Omental fat pad (tissue), 4 donors: ENCODE data around the gene IER5L. TPM values are rescaled to one million over a fixed set of nuclear protein-coding genes. Genes with fewer than 3 reads are reported as not detected.
"Not testable (repeated sequence)": the region's sequence is repeated elsewhere in the genome, so short reads cannot be mapped to it uniquely, and the experiment has no call there.

Experiments used
- ATAC-seq: fragments of 150-250 bp; one replicate; pipeline ENCODE4 v1.9.1; 2016; ENCODE audit warnings: mild to moderate bottlenecking, moderate library complexity; ENCODE audit not compliant: low FRiP score
- DNase-seq: peaks from one replicate; pipeline ENCODE4 v3.0.0-alpha.2; 2019; ENCODE audit warnings: low spot score
- total RNA-seq, 4 donors: library from RNA; depleted of rRNA; stranded (reverse); fragments of >200 nt; gene quantifications; one replicate each; pipeline ENCODE4 v1.1.0, GENCODE V29; 2016
- TF ChIP-seq, protein P1 (sequence below), 3 donors: fragments of 450-650 bp; IDR thresholded peaks; one replicate each; pipeline ENCODE4 v1.5.1; 2016 to 2017; ENCODE audit warnings: antibody characterized with exemption in 3 of 3, mild to moderate bottlenecking in 3 of 3, moderate library complexity in 2 of 3

The IER5L gene
- total RNA-seq, 4 donors from 2014 or later = 9.0 to 23.9 (median 20.2) TPM

- DNase-seq (no peak), ATAC-seq (no peak)
- TF ChIP-seq, protein P1, sequence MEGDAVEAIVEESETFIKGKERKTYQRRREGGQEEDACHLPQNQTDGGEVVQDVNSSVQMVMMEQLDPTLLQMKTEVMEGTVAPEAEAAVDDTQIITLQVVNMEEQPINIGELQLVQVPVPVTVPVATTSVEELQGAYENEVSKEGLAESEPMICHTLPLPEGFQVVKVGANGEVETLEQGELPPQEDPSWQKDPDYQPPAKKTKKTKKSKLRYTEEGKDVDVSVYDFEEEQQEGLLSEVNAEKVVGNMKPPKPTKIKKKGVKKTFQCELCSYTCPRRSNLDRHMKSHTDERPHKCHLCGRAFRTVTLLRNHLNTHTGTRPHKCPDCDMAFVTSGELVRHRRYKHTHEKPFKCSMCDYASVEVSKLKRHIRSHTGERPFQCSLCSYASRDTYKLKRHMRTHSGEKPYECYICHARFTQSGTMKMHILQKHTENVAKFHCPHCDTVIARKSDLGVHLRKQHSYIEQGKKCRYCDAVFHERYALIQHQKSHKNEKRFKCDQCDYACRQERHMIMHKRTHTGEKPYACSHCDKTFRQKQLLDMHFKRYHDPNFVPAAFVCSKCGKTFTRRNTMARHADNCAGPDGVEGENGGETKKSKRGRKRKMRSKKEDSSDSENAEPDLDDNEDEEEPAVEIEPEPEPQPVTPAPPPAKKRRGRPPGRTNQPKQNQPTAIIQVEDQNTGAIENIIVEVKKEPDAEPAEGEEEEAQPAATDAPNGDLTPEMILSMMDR (IDR thresholded peaks at IDR 0.05) = no peak
These were observed 45.0 kb downstream of the IER5L start for GRCh38 chr9:129133082-129133481.

- ATAC-seq = peak; percentile 83
- DNase-seq = peak; percentile 69
- TF ChIP-seq, protein P1 (IDR thresholded peaks at IDR 0.05) = peak in 2 of 3 donors; percentile 58 to 98
These were observed 46.5 kb downstream of the IER5L start for GRCh38 chr9:129131300-129132145.

GRCh38 chr9:129130791-129131190 lies 47.3 kb downstream of the IER5L start:
- TF ChIP-seq, protein P1 (IDR thresholded peaks at IDR 0.05) = no peak
- ATAC-seq = no peak
- DNase-seq = no peak

DNA sequence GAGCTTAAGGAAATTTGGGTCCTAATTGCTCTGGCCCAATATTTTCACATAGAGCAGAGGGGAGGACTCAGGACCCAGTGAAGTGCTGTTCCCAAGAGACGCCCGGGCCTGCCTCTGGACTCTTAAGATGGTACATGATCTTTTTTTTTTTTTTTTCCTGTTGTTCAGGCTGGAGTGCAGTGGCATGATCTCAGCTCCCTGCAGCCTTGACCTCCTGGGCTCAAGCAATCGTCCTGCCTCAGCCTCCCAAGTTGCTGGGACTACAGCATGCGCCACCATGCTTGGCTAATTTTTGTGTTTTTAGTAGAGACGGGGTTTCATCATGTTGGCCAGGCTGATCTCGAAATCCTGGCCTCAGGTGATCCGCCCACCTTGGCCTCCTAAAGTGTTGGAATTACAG lies 47.8 kb downstream of the IER5L start:
- not testable (repeated sequence) for ATAC-seq, DNase-seq

GRCh38 chr9:129128689-129129088 lies 49.4 kb downstream of the IER5L start:
- TF ChIP-seq, protein P1 (IDR thresholded peaks at IDR 0.05) = no peak
- DNase-seq (no peak), ATAC-seq (no peak)

DNA sequence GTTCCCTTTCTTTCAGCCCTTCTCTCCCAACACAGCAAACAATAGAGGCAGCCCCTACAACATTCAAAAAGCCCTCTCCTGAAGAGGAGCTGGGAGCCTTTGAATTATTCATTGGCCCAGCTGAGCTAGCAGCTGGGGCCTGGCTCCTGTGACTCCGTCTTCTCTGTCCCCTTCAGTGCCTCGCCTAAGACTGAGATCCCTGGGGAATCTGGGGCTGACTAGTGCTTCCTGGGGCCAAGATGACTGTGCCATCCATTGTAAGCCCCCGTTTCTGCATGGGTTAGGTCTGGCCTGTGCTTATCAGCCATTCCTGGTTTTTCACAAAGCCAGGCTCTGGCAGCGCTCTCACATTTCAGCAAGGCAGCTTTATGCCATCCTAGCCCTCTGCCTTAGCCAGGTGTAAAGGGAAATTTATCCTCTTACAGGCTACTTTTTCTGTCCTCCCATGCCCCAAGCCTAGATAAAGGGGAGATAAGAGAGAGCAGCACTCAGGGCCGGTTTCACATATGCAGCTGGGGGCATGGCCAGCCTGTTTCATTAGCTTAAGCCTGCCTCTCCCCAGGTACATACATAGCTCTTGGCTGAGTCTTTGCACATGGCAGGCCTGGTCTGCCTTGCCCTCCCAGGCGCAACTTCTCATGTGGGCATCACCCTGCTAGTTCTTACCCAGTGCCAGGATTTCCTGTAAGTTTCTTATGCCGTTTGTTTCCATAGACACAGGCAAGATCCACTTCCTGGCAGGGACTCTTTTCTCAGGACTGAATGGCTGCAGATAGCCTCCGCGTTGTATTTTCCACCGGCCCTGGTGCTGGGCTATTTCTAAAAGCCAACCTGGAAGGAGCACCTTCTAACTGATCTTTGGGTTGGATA lies 51.1 kb downstream of the IER5L start:
- TF ChIP-seq, protein P1 (IDR thresholded peaks at IDR 0.05) = no peak
- no peak for DNase-seq
- no peak for ATAC-seq

Other genes starting within 250 kb of the IER5L start
- gene DOLK, start 230.7 kb downstream of the IER5L start, total RNA-seq = 10 to 100 TPM; 13.3 to 23.2 (median 17.7) TPM
- gene NUP188, start 230.6 kb downstream of the IER5L start, total RNA-seq = 10 to 100 TPM; 27.2 to 70.6 (median 38.3) TPM
- gene SH3GLB2, start 149.9 kb downstream of the IER5L start, total RNA-seq = 10 to 100 TPM; 55.5 to 75.5 (median 65.1) TPM
- 10 to 100 TPM; 19.4 to 38.5 (median 20.9) TPM for gene MIGA2, start 141.6 kb downstream of the IER5L start, total RNA-seq
- gene DOLPP1, start 97.2 kb downstream of the IER5L start, total RNA-seq = 1 to 10 TPM; 4.8 to 7.2 (median 6.6) TPM
- gene CRAT, start 67.5 kb downstream of the IER5L start, total RNA-seq = 100 to 1,000 TPM in 1 of 4 donors, 10 to 100 TPM in 3; 47.3 to 107 (median 59.5) TPM
- gene PTPA, start 66.8 kb downstream of the IER5L start, total RNA-seq = 10 to 100 TPM; 37.2 to 49.5 (median 41.8) TPM